ENCODE results near the gene NTSR2.

Gene NTSR2

DNA sequence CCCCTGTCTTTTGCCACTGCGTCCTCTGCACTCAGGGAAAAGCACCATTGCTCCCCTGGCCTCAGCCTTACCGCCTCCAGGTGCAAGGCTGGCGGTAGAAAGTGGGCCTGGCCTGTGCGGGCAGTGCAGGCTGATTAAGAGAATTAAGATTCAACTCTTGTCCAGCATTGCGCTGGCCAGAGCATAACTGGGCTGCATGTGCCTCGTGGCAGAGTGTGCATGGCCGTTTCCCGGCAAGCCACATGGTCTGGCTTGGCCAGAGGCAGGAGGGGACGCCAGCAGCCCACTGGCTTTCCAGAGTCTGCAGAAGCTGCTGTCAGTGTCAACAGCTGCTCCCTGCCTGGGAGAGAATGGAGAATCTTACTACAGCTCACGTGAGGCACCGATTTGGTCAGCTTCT lies 12.3 kb downstream of the NTSR2 start:
- DNase-seq (ENCODE audit: low read depth) = no peak

DNA sequence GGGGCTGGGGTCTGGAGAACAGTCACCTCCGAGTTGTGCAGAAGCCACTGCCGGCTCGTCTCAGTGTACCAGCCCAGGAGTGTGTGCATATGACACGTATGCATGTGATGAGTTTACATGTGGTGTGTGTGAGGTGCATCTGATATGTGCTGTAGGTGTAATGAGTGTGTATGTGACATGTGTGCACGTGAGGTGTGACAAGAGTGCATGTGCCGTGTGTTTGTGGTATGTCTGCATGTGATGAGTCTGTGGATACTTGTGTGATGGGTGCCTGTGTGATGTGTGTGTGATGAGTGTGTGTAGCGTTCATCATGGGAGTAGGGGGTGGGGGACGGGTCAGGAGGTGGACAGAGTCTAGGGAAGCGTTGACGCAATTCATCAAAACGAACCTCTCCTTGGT lies 12.8 kb downstream of the NTSR2 start:
- DNase-seq (ENCODE audit: low read depth) = no peak

DNA sequence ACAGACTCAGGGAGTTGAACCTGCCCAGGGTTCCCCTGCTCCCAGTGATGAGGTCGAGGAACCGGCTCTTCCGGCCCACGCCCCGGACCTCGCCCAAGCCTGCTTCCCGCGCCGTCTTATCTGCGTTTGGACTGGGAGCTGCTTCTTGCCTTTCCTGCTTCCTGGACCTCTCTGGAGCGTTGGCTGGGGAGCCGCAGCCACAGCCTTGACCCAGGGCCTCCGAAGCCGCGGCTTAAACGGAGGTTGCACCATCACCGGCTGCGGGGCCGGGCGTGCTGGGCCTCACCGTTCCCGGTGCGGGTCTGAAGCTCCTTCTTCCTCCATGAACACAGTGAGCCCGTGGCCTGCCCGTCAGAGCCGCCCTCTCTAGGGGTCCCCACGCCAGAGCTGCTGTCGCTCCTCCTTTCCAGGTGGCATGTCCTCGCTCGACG lies 13.3 kb downstream of the NTSR2 start:
- DNase-seq (ENCODE audit: low read depth) = no peak

DNA sequence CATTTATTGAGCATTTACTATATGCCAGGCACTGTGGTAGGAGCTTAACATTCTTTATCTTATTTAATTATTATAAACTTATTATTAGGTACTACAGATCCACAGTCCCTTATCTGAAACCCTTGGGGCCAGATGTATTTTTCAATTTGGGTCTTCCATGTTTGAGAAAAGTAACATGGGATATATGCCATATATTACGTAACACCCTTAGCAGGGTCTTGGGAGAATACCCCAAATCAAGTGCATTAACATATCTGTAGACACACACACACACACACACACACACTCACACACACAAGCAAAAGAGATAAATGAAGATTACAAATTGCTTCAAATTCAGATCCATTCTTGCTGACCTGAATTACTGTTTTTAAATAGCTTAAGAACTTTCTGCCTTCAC lies 13.7 kb downstream of the NTSR2 start:
- no peak for DNase-seq (ENCODE audit: low read depth)

DNA sequence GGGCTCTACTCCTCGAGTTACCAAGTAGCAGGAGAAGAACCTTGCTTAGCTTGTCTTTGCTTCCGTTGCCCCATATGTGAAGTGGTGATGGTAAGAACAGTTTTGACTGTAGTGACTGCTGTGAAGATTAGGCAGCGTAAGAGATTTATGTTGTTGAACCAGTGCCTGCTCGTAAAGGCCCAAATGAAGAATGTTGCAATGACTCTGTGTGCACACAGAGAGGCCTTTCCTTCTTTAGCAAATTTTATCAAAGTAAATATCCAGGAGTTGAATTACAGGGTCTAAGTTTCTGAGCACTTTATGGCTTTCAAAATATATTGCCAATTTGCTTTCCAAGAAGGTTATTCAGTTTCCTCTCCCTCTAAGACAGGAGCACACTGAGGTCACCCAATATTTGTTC lies 14.5 kb downstream of the NTSR2 start:
- DNase-seq (ENCODE audit: low read depth) = no peak

DNA sequence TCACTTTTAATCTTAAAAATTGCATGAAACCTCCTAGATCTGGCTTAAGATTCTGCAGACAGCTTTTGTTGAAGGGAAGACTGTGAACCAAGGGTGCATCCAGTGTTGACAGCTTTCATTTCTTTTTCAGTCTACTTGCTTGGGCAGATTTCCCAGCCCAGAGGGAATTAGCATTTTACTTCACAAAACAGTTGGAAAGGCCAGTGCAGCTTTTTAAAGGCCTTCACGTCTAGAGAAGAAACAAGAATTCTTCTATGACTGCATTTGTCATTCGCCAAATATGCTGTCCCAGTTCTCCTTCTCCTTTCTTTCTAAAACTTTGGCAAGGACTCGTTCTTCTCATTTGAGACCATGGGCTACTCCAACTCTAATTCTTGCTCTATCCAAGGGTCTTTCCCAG lies 17.4 kb downstream of the NTSR2 start:
- DNase-seq (ENCODE audit: low read depth) = peak; percentile 12

DNA sequence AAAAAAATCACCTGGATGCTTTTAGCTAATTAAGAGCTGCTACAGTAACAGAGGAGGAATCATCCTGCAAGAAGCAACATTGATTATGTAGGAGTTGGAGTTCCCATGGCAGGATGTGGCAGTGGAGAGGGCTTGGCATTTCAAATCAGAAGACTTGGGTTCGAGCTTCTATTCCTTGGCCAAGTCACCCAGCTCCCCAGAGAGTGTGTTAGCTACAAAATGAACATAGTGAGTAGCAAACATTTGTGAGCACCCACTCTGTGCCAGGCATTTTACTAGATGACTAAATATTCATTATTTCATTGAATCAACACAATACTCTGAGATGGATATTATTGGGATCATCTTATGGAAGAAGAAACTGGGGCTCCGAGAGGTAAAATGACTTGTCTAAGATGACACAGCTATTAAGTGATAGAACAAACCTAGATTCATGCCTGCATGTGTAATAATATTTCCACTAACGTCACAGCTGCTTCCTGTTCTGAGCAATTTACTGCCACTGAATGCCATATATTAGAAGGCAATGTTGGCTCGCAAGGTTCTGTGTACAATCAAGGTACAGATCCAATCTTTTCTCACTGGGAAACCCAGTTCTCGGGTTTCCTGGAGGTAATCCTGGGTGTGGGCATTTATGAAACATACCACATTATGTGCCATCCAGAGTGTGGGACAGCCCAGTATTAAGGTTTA lies 18.0 kb downstream of the NTSR2 start:
- DNase-seq (ENCODE audit: low read depth) = no peak

DNA sequence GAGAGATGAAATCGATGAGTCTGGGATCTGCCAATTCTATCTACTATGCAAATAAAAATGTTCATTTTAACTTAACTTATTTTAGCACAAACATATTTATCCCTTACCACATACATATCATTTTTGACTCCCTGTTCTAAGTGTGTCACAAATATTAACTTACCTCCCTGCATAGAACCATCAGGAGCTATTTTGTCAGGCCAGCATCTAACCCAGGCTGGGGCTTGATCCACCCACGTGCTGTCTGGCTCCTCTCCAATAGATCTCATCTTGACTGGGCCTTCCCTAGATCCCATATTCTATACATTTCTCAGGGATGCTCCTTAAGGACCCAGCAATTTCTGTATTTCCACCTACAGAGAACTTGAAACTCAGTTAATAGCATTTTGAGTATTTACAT lies 20.9 kb downstream of the NTSR2 start:
- DNase-seq (ENCODE audit: low read depth) = no peak

DNA sequence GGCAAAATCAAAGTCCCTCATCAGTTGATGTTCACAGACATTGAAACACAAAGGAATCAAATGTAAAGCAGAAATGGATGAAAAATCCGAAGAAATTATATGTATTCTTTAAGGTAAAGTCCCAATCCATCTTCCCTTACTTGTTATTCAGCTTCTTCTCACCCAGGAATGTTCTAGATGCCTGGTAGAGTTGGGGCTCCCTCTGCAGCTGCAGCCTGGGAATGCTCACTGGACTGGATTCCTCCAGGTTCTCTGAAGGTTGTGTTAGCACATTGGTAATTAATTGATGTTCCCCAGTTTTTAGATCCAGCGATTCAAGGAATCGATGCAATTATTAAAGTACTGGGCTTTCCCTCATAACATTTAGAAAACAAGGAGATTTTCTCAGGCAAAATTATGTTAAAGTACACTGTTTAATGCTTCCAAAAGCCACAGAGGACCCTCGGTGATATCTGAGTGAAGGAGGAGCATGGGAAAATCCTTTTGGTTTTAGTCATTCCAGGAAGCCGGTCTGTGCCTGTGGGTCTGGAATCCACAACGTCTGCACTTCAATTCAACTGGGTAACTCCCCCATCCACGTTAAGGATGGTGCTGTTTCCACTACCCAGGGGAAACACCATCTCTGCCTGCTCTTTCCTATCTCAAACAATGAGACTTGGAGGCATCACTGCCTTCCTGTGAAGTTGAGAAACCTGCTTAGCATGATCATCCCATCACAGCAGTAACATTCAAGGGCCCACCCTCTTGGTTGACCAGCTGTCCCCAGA lies 22.0 kb downstream of the NTSR2 start:
- DNase-seq (ENCODE audit: low read depth) = no peak

DNA sequence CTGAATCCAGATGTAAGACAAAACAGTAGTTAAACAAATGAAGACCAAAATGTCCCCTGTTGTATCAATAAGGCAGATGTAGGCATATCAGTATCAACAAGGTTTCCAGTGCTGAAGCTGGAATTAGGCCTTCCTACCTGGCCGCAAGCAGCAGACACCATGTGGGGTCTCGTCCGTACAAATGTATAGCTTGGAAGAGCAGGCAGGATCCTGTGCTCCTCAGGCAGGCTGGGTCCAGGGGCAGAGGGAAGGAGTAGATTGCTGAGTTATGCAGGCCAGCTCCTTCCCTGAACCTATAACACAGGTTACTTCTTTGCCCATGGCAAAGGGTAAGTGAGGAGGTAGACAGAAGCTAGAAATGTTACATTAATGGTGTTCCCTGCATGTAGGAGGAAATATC lies 23.5 kb downstream of the NTSR2 start:
- DNase-seq (ENCODE audit: low read depth) = no peak

DNA sequence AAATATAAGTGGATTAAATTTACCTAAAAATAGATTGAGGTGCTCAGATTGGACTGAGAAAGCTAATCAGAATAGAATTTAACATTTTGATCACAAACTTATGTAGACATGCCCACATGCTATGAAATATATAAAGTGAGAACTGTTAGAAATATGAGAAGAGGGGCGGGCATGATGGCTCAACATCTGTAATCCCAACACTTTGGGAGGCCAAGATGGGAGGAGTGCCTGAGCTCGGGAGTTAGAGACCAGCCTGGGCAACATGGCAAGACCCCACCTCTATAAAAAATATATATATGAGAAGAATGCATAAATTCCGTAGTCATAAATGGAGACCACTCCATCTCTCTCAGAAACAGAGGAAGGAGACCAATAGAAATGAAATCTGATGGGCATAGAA lies 25.7 kb downstream of the NTSR2 start:
- DNase-seq (ENCODE audit: low read depth) = no peak

DNA sequence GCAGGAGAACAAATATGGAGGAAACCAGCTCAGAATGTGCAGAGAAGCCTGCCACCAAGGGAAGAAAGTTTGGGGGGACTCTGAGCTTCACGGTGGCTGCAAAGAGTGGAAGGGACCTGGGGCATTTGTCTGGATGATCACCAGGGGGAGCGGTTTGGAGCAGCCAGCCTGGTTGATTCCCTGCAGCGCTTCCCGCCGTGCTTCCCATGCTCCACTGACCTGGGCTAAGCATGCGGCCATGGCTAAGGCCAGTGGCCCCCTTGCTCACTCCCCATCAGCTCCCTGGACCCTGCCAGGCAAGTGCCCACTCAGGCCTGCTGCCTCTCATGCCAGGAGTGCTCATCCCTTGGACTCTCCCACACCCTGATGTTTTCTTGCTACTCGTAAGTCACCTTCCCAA lies 27.0 kb downstream of the NTSR2 start:
- DNase-seq (ENCODE audit: low read depth) = no peak

DNA sequence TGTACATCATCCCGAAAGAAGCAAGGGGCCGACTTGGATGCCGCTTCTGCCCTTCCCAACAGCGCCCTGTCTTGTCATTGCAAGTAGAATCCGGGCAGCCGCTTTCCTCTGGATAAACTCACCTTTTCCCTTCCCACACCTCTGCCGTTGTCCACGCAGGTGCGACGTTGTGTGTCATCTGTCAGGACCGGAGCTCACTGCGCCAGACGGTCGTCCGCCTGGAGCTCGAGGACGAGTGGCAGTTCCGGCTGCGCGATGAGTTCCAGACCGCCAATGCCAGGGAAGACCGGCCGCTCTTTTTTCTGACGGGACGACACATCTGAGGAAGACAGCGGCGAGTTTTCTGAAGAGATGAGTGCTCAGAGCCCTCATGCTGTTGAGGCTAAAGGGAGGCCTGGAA lies 29.9 kb downstream of the NTSR2 start:
- DNase-seq (ENCODE audit: low read depth) = no peak

DNA sequence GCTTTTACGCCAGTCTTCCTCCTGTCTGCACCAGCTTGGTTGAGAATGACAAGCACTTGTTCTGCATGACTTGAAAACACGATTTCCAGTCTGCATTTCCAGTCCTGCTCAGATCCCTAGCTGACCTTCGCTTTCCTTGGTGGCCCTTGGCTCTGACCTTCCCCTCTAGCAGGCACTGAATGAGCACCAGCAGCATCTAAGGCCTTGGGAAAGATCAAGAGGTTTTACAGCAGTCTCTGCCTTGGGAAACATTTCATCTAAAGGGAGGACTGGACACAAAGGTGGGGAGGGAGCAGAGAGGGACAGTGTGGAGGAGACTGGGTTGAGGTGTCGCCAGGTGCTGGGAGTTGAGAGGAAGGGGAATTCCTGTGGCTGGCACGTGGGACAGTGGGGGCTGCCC lies 30.5 kb downstream of the NTSR2 start:
- DNase-seq (ENCODE audit: low read depth) = no peak

DNA sequence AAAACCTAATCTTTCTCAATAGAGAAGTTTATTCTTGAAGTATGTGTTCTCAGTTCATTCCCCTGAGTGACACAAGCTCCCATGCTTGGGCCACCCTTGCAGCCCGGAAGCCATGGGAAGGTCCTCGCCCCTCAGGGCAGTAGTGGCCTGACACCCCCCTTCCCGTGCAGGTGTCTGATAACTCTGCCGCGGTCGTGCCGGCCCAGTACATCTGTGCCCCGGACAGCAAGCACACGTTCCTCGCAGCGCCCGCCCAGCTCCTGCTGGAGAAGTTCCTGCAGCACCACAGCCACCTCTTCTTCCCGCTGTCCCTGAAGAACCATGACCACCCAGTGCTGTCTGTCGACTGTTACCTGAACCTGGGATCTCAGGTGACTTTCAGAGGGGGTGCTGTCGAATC lies 32.4 kb downstream of the NTSR2 start:
- no peak for DNase-seq (ENCODE audit: low read depth)

DNA sequence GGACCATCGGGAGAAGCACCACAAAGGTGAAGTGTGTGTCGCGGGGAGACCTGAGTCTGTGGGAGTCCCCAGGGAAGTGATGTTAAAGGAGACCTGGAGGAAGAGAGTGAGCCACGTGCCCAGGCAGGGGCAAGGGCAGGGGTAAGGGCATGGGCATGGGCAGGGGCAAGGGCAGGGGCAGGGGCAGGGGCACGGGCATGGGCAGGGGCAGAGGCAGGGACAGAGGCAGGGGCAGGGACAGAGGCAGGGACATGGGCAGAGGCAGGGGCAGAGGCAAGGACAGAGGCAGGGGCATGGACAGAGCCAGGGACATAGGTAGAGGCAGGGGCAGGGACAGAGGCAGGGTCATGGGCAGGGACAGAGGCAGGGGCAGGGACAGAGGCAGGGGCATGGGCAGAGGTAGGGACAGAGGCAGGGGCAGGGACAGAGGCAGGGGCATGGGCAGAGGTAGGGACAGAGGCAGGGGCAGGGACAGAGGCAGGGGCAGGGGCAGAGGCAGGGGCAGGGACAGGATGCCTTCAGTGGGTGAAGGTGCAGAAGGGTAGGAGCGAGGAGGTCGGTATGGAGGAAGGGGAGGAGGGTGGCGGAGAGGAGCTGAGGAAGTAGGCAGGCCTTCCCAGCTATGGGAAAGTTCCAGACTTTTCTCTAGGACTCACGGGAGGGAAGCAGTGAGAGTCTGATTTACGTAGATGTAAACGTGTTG lies 33.3 kb downstream of the NTSR2 start:
- no peak for DNase-seq (ENCODE audit: low read depth)

DNA sequence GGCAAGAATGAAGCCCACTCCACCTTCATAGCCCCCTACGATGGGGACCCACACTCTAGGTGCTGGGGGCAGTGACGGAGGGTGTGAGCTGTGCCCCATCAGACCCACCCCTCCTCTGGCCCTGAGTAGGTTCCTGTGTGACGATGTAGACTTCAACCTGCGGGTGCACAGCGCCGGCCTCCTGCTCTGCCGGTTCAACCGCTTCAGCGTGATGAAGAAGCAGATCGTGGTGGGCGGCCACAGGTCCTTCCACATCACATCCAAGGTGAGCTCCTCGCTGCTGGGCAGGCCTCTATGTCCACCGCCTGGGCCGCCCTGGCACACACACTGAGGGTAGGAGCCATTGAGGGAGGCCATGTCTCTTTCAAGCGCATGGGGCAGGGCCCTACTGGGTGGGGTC lies 34.9 kb downstream of the NTSR2 start:
- no peak for DNase-seq (ENCODE audit: low read depth)

DNA sequence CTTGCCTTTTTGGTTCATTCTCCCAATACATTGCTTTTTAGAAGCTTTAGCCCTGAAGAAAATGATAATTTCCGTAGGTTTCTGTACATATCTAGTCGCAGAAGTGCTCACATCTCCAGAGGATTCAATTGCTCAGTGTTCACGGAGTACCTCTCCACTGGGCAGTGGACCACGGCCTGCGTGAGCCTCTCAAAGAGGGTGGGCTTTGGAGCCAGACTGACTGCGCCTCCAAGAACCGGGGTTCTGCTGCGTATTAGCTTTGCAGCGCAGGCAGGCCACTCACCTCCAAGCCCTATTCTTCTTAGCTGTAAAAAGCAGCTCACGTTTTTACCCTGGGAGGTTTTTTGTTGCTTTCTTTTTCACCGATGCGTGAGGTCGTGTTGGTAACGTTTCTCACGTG lies 35.4 kb downstream of the NTSR2 start:
- no peak for DNase-seq (ENCODE audit: low read depth)

DNA sequence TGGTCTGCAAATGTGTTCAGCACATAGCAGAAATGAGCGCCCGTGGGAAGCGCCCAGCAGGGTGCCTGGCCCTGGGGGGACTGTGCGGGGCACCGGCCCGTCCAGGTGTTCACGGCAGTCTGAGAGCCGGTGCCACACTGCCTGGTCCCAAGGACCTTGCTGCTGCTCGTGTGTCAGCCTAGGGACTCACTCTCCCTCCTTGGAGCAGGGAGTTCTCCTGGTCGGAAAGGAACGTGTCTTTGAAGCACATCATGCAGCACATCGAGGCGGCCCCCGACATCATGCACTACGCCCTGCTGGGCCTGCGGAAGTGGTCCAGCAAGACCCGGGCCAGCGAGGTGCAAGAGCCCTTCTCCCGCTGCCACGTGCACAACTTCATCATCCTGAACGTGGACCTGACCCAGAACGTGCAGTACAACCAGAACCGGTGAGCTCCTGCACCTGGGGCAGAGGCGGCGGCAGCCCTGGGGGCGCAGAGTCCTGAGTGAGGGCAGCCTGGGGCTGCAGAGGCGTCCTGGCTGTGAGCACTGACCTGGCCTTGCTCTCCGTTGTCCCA lies 36.0 kb downstream of the NTSR2 start:
- DNase-seq (ENCODE audit: low read depth) = no peak

DNA sequence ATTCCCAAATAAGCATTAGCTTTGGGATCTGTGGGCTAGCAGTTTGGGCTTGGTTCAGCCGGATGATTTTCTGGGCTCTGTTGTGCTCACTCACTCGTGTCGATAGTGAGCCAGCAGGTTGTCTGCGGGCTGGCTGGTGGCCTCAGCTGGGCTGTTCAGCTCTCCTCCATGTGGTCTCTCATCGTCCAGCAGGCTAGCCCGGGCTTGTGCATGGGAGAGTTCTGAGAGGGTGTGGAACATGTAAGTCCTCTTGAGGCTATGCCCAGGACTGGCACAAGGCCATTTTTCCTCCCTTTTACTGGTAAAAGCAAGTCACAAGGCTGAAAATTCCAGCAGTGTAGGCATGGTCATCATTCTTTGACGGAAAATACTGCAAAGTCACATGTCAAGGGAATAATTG lies 38.5 kb downstream of the NTSR2 start:
- no peak for DNase-seq (ENCODE audit: low read depth)

DNA sequence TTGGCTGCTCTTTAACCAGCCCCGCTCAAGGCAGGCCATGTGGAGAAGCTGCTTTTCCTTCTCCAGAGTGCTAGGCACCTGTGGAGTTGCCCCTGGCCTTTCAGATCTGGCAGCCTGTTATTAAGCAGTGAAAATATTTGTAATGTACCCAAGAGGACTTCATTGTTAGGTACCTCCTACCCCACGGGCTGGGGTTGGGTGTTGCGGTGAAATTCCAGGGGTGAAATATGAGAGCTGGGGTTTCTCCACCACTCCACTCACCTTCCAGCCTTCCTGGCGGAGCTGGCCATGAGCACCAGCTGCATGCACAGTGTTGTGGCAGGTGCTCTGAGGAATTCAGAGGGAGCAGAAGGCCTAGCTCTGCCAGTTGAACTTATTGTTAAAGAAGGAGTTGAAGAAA lies 39.1 kb downstream of the NTSR2 start:
- DNase-seq (ENCODE audit: low read depth) = no peak

DNA sequence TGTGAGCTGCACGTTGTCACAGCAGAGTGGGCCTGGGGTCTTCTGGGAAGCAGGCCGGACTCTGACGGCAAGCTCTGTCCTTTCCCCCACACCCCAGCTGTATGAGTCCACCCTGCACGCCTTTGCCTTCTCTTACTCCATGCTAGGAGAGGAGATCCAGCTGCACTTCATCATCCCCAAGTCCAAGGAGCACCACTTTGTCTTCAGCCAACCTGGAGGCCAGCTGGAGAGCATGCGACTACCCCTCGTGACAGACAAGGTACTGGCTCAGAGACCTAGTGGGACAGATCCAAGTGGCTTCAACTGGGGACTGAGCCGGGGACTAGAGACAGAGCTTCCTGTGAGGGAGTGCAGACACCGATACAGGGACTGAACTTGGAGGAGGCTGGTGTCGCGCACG lies 40.1 kb downstream of the NTSR2 start:
- DNase-seq (ENCODE audit: low read depth) = no peak

DNA sequence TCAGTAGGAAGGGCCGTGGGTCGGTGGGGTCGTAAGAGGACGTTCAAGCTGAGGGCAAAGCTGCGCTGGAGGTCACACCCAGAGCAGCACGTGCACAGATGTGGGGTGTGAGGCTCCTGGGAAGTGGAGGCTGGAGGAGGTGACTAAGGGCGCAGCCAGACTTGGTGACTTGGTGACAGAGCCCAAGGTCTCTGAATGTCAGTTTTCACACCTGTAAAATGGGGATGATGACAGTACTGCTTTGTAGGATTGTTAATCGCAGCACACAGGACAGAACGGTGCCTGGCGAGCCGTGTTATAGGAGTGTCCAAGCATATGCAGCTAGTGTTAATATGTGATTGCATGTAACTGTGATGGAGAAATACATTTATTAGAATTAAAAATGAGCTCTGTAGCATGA lies 40.8 kb downstream of the NTSR2 start:
- DNase-seq (ENCODE audit: low read depth) = no peak
